Sciatic nerve (tissue), 2 donors: ENCODE measurements around the gene CCM2. TPM values are rescaled to one million over a fixed set of nuclear protein-coding genes. Genes with fewer than 3 reads are reported as not detected.
A peak's percentile ranks its signal among the peaks of the same experiment; 100 is the strongest.
"Not testable (repeated sequence)": the region's sequence is repeated elsewhere in the genome, so short reads cannot be mapped to it uniquely, and the experiment has no call there.

Source experiments
- ATAC-seq: fragments of 200-7000 bp; cut with Tn5 transposase; one replicate; pipeline ENCODE4 v1.9.1; 2020; ENCODE audit warnings: mild to moderate bottlenecking, moderate library complexity
- DNase-seq: peaks from one replicate; pipeline ENCODE4 v3.0.0-alpha.2; 2020; ENCODE audit warnings: low spot score
- intact Hi-C: fragments of 100-400 bp; cut with DNase I; formaldehyde crosslinking; loops from one replicate; pipeline ENCODE4 v1.14.2; 2022
- total RNA-seq: library from RNA; stranded (reverse); fragmentation: NEBNext Ultra II Directional; extraction: Animal tissue kit (Norgen Biotek cat#: 25700); gene quantifications from one replicate; pipeline ENCODE4 v1.2.1, GENCODE V29; 2021
- donor health status: DM: no; HTN: no; CAD: no.
- donor health status: DM: no; HTN: no; CAD: no.

Gene CCM2
- total RNA-seq, 1 donor from 2014 or later, result 42.9 TPM

DNA sequence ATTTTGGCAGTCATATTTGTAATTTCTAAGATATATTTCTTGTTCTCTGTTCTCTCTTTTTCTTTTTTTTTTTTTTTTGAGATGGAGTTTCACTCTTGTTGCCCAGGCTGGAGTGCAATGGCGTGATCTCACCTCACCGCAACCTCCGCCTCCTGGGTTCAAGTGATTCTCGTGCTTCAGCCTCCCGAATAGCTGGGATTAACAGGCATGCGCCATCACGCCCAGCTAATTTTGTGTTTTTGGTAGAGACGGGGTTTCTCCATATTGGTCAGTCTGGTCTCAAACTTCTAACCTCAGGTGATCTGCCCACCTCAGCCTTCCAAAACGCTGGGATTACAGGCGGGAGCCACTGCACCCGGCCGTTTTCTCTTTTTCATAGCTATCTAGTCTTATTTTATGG is 25.5 kb downstream of the CCM2 start:
- DNase-seq, ATAC-seq, intact Hi-C loops: not testable (repeated sequence)

DNA sequence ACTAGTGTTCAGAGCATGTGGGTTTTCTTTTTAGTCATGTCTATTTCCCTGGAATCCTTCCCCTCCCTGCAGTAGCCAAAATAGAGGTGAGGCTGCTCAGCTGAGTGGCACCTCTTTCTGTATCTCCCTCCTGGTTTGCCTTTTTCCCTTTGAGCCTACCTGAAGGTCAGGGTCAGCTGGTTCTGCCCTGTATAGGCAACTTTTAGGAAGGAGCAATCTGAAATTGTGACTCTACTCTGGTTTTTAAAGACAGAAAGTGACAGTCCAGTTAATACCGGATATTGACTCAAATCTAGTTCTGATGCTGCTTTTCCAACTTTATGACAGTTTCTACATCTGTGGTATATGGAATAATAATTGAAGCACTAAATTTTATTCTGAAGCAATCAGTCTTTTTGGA is 26.0 kb downstream of the CCM2 start:
- no peak for ATAC-seq
- intact Hi-C loops, result no loop called here

DNA sequence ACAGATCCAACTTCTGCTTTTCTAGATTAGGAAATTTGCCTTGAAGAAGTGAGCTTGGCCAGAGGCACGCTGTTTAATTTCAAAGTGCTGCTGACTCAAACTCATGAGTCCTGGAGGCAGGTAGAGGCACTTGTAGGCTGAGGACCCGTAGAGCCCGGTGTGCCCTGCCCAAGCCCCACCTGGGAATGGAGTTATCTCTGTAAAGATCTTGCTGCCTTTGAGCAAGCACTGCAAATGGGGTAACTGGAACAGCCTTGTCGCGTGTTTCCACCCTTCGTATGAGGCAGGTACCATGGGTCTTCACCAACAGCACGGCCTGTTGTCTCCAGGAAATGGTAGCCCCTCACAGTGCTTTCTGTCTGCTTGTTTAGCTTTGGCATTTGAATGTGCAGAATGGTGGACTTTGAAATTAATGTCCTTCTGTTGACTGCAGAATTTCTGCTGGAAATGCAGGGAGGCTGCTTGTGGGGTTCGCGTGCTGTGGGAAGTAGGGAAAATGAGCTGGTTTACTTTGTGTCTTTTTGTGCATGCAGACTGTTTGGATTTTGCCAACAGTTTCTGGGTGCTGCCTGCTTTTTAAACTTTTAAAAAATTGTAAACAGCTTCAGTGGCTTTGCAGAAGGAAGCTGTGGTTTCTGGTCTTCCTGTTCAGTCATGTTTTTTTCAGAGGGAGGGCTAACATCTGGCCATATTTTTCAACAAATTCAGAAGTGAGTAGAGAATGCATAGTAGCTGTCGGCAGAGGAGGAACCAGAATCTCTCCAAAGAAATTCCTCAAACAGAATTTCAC is 27.2 kb downstream of the CCM2 start:
- ATAC-seq (peak; percentile 73), DNase-seq (no peak)
- intact Hi-C loops, result no loop called here

More for the DNA sequence above, 26.0 kb downstream of the CCM2 start:
- DNase-seq, result no peak

DNA sequence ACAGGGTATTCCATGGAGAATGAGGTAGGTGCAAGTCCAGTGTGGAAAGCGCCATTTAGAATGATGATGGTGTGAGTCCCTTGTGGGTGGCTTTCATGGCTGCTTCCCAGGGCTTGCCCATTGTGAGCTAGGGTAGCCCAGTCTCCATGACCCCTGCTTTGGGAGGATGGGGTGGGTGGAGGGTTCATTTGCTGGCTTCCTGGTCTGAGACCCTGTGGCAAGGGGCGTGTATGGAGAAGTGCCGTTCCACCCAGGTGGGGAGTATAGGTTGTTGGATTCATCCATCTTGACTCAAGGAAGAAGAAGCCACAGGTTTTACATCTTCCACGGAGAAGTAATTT is 27.7 kb downstream of the CCM2 start:
- DNase-seq, result no peak
- peak; percentile 48 for ATAC-seq
- intact Hi-C loops, result no loop called here

DNA sequence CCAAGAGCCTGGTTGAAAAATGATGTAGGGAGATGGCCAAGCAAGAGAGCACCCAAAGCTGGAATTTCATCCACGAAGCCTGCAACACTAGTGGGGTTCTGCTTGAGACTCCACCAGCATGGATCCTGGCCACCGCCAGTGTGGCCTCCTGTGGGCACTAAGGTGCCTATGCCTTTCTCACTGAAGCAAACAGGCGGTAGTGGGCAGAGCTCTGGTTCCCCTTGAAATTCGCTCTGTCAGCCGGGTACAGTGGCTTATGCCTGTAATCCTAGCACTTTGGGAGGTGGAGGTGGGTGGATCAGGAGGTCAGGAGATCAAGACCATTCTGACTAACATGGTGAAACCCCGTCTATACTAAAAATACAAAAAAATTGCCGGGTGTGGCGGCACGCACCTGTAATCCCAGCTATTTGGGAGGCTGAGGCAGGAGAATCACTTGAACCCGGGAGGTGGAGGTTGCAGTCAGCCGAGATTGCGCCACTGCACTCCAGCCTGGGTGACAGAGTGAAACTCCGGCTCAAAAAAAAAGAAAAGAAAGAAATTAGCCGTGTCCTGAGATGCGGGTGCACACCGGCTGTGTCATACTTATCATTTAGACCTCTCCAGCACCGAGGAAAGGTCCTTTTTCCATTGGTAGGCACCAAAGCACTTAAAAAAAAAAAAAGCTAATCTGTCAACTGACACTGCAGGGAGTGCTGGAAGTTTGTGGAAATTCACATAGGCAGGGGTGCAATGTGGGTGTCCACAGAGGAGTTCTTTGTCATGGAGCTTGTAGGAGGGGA is 28.3 kb downstream of the CCM2 start:
- intact Hi-C loops, result no loop called here
- no peak for DNase-seq
- ATAC-seq, result no peak

DNA sequence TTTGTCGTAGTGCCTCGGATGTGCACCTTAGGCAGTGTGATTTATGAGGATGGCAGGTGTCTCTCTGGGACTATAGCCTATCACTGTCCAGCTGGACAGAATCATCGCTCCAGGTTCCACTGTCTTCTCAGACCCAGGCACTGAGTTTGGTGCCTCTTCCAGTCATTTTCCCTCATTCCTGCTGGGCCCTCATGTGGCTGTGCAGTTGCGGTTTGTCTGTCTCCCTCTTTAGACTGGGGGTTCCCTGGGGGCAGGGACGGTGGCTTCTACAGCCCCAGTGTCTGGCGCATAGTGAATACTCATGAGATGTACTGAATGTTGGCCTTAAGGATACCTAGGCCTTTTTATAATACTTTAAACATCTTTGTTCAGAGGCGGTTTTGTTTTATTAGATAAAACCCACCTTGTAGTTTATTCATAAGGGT is 28.9 kb downstream of the CCM2 start:
- intact Hi-C loops, result no loop called here
- DNase-seq (no peak), ATAC-seq (no peak)

DNA sequence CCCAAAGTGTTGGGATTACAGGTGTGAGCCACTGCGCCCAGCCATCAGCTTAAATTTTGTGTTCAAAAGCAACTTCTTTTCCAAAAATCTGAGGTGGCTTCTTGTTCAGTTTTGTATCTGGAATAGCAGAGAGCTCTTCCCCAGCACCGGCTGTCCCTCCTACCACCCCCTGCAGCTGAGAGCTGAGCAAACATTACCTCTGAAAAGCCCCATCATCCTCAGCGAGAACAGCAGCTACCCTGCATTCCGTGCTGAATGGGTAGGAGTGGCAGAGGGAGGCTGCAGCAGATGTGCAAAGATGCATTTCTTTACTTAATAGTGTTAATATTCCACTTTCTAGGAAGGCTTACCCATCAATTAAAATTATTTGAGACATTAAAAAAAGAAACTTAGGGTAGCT is 31.8 kb downstream of the CCM2 start:
- intact Hi-C loops, result no loop called here
- DNase-seq (no peak), ATAC-seq (no peak)

DNA sequence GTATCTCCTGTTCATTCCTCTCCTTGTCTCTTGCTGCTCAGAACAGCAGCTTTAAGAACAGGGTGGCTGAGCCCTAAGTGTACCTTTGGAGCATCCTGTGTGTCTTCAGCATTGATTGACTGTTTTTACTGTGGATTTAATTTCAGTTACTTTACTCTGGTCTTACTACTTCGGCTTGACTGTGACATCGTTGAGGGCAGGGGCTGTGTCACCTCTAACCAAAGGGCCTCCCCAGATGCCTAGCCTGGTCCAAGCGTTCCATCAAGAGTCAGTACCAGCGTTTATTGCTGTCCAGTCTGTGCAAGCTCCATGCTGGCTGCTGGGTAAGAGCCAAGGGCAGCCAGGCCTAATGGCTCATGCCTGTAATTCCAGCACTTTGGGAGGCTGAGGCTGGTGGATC is 32.4 kb downstream of the CCM2 start:
- intact Hi-C loops, result no loop called here
- no peak for DNase-seq
- no peak for ATAC-seq

DNA sequence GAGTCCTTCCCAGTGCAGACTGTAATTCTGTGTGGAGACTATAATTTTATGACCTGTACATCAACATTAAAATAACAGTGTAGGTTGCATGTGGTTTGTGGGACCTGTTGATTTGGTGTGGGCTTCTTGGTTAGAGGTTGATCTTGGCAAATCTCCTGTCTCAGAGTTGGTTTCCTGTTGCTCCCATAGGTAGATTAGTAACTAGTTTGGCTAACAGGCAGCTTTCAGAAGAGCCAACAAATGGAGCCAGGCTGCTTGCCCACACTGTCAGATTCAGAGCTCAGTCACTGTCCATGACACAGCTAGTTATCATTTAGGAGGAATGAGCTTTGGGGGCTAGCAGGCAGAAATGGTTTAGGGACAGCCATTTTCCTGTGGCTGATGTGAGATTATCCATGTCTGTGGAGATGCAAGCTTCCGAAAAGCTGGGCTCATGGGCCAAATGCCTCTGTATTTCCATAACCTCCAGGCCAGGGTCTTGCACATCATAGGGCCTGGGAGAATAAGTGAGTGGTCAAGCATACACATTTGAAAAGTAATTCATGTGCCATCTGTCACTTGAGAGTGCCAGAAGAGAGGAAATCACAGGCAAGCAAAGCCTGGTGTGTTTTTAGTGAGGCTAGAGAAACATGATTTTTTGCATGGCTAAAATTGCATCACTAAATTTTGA is 33.4 kb downstream of the CCM2 start:
- intact Hi-C loops, result no loop called here
- ATAC-seq (peak; percentile 30), DNase-seq (no peak)

DNA sequence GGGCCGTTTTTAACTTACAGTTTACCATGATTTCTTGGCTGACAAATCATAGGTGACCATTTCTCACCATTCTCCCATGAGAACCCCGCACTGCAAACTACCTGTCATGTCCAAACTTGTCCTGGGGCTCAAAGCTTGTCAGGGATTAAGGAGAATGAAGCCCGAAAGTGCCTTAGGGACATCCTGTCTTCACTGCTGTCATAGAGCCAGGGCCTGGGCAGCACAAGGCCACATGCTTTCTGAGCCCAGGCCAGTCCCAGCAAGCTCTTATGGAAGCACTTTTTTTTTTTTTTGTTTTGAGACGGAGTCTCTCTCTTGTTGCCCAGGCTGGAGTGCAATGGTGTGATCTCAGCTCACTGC is 33.9 kb downstream of the CCM2 start:
- ATAC-seq (peak; percentile 68), DNase-seq (no peak)
- intact Hi-C loops, result no loop called here

DNA sequence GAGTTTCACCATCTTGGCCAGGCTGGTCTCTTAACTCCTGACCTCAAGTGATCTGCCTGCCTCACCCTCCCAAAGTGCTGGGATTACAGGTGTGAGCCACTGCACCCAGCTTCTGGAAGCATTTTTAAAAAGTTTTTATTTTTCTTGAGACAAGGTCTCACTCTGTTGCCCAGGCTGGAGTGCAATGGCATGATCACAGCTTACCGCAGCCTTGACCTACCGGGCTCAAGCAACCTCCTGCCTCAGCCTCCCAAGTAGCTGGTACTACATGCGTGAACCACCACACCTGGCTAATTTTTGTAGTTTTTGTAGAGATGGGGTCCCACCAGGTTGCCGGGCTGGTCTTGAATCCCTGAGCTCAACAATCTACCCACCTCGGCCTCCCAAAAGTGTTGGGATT is 34.7 kb downstream of the CCM2 start:
- DNase-seq, intact Hi-C loops, ATAC-seq: not testable (repeated sequence)

DNA sequence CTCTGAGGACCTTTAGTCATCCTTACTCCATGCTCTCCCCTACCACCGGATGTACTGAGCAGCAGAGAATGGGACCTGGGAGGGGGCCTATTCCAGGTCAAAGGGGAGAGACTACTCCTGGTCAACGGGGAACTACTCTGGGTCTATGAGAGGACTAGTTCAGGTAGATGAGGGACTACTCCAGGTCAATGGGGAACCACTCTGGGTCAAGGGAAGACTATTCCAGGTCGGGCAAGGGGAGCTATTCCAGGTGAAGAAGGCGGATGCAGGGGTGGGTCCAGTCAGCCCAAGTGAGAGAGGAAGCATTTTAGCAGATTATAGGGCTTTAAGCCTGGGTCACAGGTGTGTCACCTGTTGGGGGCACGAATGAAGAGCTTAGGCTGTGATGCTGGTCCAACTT is 35.4 kb downstream of the CCM2 start:
- intact Hi-C loops, result no loop called here
- no peak for DNase-seq
- ATAC-seq, result no peak

DNA sequence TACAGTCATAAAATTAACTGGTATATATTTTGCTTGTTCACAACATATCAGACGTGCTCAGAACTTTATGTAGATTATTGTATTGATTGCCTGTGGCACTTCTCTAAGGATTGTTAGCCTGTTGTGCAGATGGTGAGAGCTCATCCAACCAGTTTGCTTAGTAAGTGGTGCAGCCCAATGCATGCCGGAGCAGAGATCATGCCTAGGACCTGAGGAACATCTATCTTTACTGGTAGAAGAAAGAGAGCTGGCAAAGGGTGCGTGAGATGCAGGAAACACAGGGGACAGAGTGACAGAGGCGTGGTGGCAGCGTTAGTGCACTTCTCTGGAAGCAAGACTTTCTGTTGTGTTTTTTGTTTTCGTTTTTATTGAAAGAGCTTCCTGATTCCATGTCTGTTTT is 35.9 kb downstream of the CCM2 start:
- DNase-seq (no peak), ATAC-seq (no peak)
- intact Hi-C loops, result no loop called here

DNA sequence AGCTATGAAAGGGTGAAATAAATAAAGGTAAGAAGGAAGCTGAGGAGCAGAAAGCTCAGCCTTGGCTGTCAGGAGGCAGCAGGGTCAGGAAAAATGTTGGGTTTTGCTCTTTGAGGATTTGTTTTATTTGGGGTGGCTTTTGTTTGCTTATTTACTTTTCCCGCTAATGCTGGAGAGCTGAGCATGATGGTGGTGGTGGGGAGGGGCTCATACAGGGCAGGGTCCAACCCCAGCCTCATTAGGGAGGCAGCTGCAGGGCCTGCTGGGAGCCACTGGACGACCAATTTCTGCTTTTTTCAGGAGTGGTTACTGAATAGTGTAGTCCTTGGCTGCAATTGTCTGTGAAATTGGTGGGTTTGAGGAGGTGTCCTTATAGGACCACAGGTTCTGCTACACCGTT is 36.3 kb downstream of the CCM2 start:
- intact Hi-C loops, result no loop called here
- DNase-seq (no peak), ATAC-seq (no peak)

DNA sequence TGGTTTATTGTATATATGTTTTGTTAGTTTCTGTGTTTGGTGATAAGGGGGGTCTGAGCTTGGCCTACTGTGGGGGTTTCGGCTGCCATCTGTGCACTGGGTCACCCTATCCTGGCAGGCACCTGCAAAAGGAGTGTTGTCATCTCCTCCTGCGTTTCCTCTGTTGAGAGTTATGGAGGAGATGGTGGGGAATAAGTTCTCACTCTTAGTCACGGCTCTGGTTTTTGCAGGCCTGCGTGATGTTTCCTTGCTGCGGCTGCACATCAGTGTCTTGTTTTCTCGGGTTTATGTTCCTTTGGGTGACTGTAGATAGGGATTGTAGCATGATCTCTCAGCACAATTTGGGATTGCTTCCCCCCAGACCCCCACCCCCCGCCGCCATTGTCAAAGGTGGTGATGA is 36.8 kb downstream of the CCM2 start:
- DNase-seq (no peak), ATAC-seq (no peak)
- intact Hi-C loops, result no loop called here

DNA sequence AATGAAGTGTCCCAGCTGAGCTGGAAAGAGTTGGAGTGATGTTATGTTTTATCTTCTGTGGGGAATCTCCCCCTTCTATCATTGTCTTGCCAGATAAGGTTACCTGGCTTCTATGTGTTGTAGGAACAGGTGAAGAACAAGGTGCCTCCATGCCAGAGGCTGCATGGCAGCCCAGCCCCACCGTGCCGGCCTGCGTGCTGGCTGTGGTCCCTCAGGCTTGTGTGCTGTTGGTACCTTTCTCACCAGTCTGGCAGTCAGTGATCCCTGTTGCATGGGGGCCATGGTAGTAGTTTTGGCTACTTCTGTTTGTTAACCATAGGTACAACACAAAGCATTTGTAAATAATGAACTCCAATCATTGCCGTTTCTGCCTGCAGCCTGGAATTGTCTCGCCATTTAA is 37.9 kb downstream of the CCM2 start:
- ATAC-seq (no peak), DNase-seq (no peak)
- intact Hi-C loops, result no loop called here

DNA sequence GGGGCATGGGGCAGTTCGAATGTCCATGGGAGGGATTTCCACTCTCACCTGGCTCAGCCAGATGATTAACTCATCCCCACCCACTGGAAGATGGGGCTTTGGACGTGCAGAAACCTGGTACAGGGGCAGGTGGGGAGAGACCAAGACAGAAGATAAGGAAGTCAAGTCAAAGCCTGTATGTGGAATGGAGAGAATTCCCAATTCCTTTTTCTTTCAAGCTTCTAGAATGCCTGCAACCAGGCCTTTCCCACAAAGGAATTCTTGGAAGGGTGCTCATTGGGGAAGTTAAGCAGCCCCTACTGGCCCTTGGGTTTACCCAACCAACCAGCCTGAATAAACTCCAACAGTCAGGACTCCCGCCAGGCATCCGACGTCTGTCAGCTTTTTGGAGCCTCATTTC is 39.1 kb downstream of the CCM2 start:
- ATAC-seq, result no peak
- intact Hi-C loops, result no loop called here
- no peak for DNase-seq

DNA sequence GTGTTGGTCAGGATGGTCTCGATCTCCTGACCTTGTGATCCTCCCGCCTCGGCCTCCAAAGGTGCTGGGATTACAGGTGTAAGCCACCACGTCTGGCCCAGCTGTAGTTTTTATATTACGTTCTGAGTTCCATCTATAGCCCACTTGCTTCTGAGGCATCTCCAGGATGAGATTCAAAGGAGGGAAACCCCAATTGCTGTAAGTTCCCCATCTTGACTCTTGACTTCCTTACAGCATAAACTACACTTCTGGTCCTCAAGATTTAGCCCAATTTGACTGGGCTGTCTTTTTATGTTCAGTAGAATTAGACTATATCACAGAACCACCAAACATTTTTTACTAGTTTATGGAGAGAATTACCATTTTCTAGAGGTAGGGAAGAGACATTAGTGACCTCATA is 44.3 kb downstream of the CCM2 start:
- DNase-seq, result no peak
- no peak for ATAC-seq
- intact Hi-C loops, result no loop called here

DNA sequence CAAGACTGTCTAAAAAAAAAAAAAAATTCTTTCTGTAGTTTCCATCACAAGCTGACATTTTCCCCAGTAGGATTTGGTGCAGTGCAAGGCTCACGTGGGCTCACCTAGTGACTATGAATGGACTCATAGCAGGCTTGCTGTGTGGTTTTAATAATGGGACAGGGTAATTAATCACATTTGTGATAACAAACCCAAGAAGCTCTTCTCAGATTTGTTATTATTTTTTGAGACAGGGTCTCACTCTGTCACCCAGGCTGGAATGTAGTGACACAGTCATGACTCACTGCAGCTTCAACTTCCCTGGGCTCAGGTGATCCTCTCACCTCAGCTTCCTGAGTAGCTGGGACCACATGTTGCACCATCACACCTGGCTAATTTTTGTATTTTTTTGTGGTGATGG is 48.7 kb downstream of the CCM2 start:
- intact Hi-C loops, result no loop called here
- ATAC-seq (no peak), DNase-seq (no peak)

DNA sequence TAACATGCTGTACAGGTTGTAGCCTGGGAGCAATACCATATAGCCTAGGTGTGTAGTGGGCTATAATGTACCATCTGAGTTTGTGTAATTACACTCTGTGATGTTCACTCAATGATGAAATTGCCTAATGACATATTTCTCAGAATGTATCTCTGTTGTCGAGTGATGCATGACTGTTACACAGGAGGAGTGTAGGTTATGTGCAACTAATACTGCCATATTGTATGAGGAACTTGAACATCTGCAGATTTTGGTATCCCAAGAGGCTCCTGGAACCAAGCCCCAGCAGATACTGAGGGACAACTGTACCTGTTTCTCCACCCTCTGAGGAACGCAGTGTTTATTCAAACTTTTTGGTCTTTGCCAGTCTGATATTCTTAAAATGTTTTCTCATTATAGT is 50.2 kb downstream of the CCM2 start:
- DNase-seq (no peak), ATAC-seq (no peak)
- intact Hi-C loops, result no loop called here
